Endothelial cell of umbilical vein (primary cell): ENCODE data around the gene NUP205. TPM values are rescaled to one million over a fixed set of nuclear protein-coding genes. Genes with fewer than 3 reads are reported as not detected.

Experiments used
- BruUV-seq: library from RNA; stranded (reverse); fragments of 400-500 nt; replicated peaks from 2 replicates; lab custom pipeline; 2021; lab: Mats Ljungman, UMichigan
- CTCF ChIA-PET: fragments of 300-600, 350-600 bp; sonication (Branson Sonifier 250); formaldehyde crosslinking; loops from one replicate; lab custom pipeline; 2021; ENCODE audit warnings: antibody characterized with exemption, inconsistent platforms; lab: Charles Lee
- POLR2A ChIA-PET: fragments of 300-600, 350-600 bp; sonication (Branson Sonifier 250); formaldehyde crosslinking; loops from one replicate; lab custom pipeline; 2021; ENCODE audit warnings: antibody characterized with exemption, inconsistent platforms; lab: Charles Lee
- DNase-seq: peaks from one replicate; pipeline ENCODE4 v3.0.0-alpha.2; 2011; ENCODE audit warnings: low read depth, low spot score
- FAIRE-seq: peaks from 2 replicates; lab custom pipeline; 2011; peaks lifted over from hg19 to GRCh38; lab: Jason Lieb, UNC
- H2AFZ ChIP-seq: 2 replicates; pipeline ENCODE4 v1.6.0; 2012; ENCODE audit warnings: low read depth, low read length, control low read depth, inconsistent platforms
- H3K27ac ChIP-seq: 2 replicates; pipeline ENCODE4 v1.5.1; 2011; ENCODE audit warnings: low read depth, mild to moderate bottlenecking, control low read depth, low read length, moderate library complexity; ENCODE audit not compliant: insufficient read depth
- H3K27me3 ChIP-seq, 2 experiments: 2 replicates each; pipeline versions ENCODE4 v1.6.0 to v1.6.1; 2011; ENCODE audit warnings: low read length in 2 of 2, mixed read lengths in 1 of 2; ENCODE audit not compliant: control insufficient read depth in 2 of 2, insufficient read depth in 2 of 2
- H3K36me3 ChIP-seq, 2 experiments: 2 replicates in 1 of 2; 3 replicates in 1 of 2; pipeline ENCODE4 v1.5.1; 2011; ENCODE audit warnings: low read length in 2 of 2, mild to moderate bottlenecking in 1 of 2, moderate library complexity in 1 of 2; ENCODE audit not compliant: control insufficient read depth in 2 of 2, insufficient read depth in 2 of 2; ENCODE audit errors: extremely low read depth in 1 of 2
- H3K4me1 ChIP-seq: 3 replicates; pipeline ENCODE4 v1.5.1; 2011; ENCODE audit warnings: mild to moderate bottlenecking, low read length; ENCODE audit not compliant: control insufficient read depth, insufficient read depth; ENCODE audit errors: extremely low read depth
- H3K4me2 ChIP-seq: 2 replicates; pipeline ENCODE4 v1.6.1; 2011; ENCODE audit warnings: low read length, control low read depth, mixed read lengths; ENCODE audit not compliant: insufficient read depth
- H3K4me3 ChIP-seq, 3 experiments: fragments of 200-600 bp in 1 of 3; sonication (generic), shearing (Covaris generic) in 1 of 3; replicated peaks in 1 of 3; 2 replicates each; pipeline ENCODE4 v1.5.1; 2011 to 2016; ENCODE audit warnings: control low read depth in 3 of 3, low read length in 3 of 3, mild to moderate bottlenecking in 2 of 3, inconsistent platforms in 1 of 3, low read depth in 1 of 3, moderate library complexity in 1 of 3; ENCODE audit not compliant: insufficient read depth in 1 of 3
- H3K79me2 ChIP-seq: 2 replicates; pipeline ENCODE4 v1.6.0; 2012; ENCODE audit warnings: low read length, inconsistent platforms; ENCODE audit not compliant: control insufficient read depth, insufficient read depth
- H3K9ac ChIP-seq: replicated peaks from 2 replicates; pipeline ENCODE3; 2011; ENCODE audit warnings: low read length, control low read depth; ENCODE audit not compliant: insufficient read depth; ENCODE audit errors: extremely low read depth
- H3K9me1 ChIP-seq: replicated peaks from 3 replicates; pipeline ENCODE4 v1.6.0; 2011; ENCODE audit warnings: mild to moderate bottlenecking, low read length; ENCODE audit not compliant: control insufficient read depth, insufficient read depth; ENCODE audit errors: extremely low read depth
- H3K9me3 ChIP-seq: replicated peaks from 2 replicates; pipeline ENCODE4 v1.5.1; 2012; ENCODE audit warnings: low read length, inconsistent platforms; ENCODE audit not compliant: control insufficient read depth, insufficient read depth
- H4K20me1 ChIP-seq: replicated peaks from 2 replicates; pipeline ENCODE3; 2011; ENCODE audit warnings: mild to moderate bottlenecking, low read length; ENCODE audit not compliant: control insufficient read depth, insufficient read depth; ENCODE audit errors: extremely low read depth
- EZH2 ChIP-seq: IDR thresholded peaks from 2 replicates; pipeline ENCODE4 v1.6.1; 2012; ENCODE audit warnings: borderline replicate concordance, low read depth, mild to moderate bottlenecking, moderate library complexity, low read length, inconsistent platforms; ENCODE audit not compliant: severe bottlenecking
- FOS ChIP-seq: IDR thresholded peaks from 2 replicates; pipeline ENCODE4 v1.6.1; 2011; ENCODE audit warnings: mild to moderate bottlenecking, low read length, moderate library complexity, borderline replicate concordance; ENCODE audit not compliant: insufficient read depth
- GATA2 ChIP-seq: IDR thresholded peaks from 2 replicates; pipeline ENCODE4 v1.7.0; 2011; ENCODE audit warnings: low read depth, mild to moderate bottlenecking, moderate library complexity, mixed read lengths, low read length; ENCODE audit not compliant: insufficient read length, insufficient read depth
- JUN ChIP-seq: IDR thresholded peaks from 2 replicates; pipeline ENCODE4 v1.6.1; 2011; ENCODE audit warnings: borderline replicate concordance, low read depth; ENCODE audit not compliant: insufficient read length, insufficient read depth
- MAX ChIP-seq: IDR thresholded peaks from 2 replicates; pipeline ENCODE4 v1.6.1; 2011; ENCODE audit not compliant: insufficient read depth, insufficient read length
- MYC ChIP-seq: IDR thresholded peaks from one replicate; pipeline ENCODE4 v1.6.1; 2011; ENCODE audit warnings: mild to moderate bottlenecking, low read depth, low read length
- POLR2A ChIP-seq: IDR thresholded peaks from 2 replicates; pipeline ENCODE4 v1.6.1; 2012; ENCODE audit warnings: low read depth, mild to moderate bottlenecking, control low read depth, low read length
- POLR2AphosphoS5 ChIP-seq: IDR thresholded peaks from 2 replicates; pipeline ENCODE4 v1.6.1; 2012; ENCODE audit warnings: low read depth, mild to moderate bottlenecking, control low read depth, low read length, moderate library complexity; ENCODE audit not compliant: insufficient read depth
- dilution Hi-C: fragments of 300-500 bp; cut with MboI; formaldehyde crosslinking; loops from one replicate; pipeline ENCODE4 v1.15.0; 2019; ENCODE audit warnings: low sequenced_read_pairs; ENCODE audit not compliant: extremely low pct_ligation_motif_present
- intact Hi-C: fragments of 100-400 bp; cut with micrococcal nuclease; formaldehyde crosslinking; loops from one replicate; pipeline ENCODE4 v1.10.0; 2022
- polyA plus RNA-seq, 4 experiments: library from polyadenylated mRNA; depleted of rRNA in 3 of 4; stranded (reverse) in 3 of 4; unstranded in 1 of 4; fragments of >200 nt; gene quantifications; 2 replicates each; pipeline versions ENCODE4 v1.2.1 to v1.2.3, GENCODE V29; 2011 to 2012; ENCODE audit warnings: missing spikeins in 1 of 4
- total RNA-seq: library from RNA; stranded (reverse); gene quantifications from 2 replicates; pipeline ENCODE4 v1.2.3, GENCODE V29; 2021
- TF ChIP-seq, protein P1 (sequence below), 2 donors: IDR thresholded peaks; 1 replicate in 1 of 2; 2 replicates in 1 of 2; pipeline ENCODE4 v1.5.1; 2011; ENCODE audit warnings: low read length in 2 of 2, mild to moderate bottlenecking in 2 of 2, moderate library complexity in 2 of 2, control low read depth in 1 of 2, inconsistent platforms in 1 of 2, low read depth in 1 of 2; ENCODE audit not compliant: insufficient read depth in 1 of 2; ENCODE audit errors: extremely low read depth in 1 of 2

Gene NUP205
- total and polyA plus RNA-seq, 2 donors (not counting 3 experiments of a cell fraction or from before 2014, with no cell fraction given): 48.8 to 81.3 TPM

- no peak for TF ChIP-seq POLR2A
- no peak for TF ChIP-seq POLR2AphosphoS5
- no peak for TF ChIP-seq GATA2
- TF ChIP-seq, protein P1, sequence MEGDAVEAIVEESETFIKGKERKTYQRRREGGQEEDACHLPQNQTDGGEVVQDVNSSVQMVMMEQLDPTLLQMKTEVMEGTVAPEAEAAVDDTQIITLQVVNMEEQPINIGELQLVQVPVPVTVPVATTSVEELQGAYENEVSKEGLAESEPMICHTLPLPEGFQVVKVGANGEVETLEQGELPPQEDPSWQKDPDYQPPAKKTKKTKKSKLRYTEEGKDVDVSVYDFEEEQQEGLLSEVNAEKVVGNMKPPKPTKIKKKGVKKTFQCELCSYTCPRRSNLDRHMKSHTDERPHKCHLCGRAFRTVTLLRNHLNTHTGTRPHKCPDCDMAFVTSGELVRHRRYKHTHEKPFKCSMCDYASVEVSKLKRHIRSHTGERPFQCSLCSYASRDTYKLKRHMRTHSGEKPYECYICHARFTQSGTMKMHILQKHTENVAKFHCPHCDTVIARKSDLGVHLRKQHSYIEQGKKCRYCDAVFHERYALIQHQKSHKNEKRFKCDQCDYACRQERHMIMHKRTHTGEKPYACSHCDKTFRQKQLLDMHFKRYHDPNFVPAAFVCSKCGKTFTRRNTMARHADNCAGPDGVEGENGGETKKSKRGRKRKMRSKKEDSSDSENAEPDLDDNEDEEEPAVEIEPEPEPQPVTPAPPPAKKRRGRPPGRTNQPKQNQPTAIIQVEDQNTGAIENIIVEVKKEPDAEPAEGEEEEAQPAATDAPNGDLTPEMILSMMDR (IDR thresholded peaks at IDR 0.05; ENCODE audit: extremely low read depth in 1 of 2, insufficient read depth in 1 of 2, low read depth in 1 of 2, low read length in 2 of 2): no peak
- TF ChIP-seq JUN: no peak
- TF ChIP-seq FOS: no peak
- no peak for TF ChIP-seq MYC
- TF ChIP-seq MAX: no peak
- TF ChIP-seq EZH2: no peak
- peaks cover 19% of the 10 kb centered on the region for H3K4me1 ChIP-seq
- H2AFZ ChIP-seq: peak overlapping the region; percentile 81
- peak; percentile 45 for DNase-seq
- H3K36me3 ChIP-seq: no peaks in the 10 kb centered on the region
- H3K9me1 ChIP-seq: no peaks in the 10 kb centered on the region
- H3K27me3 ChIP-seq: no peaks in the 10 kb centered on the region
- POLR2A ChIA-PET: no interaction called here
- BruUV-seq: TSS peak; percentile 60
- no peaks in the 10 kb centered on the region for H3K9me3 ChIP-seq
- H3K9ac ChIP-seq: peak overlapping the region; percentile 71
- H3K79me2 ChIP-seq: peaks cover 40% of the 10 kb centered on the region
- peak overlapping the region; percentile 98 for H3K4me2 ChIP-seq
- peak overlapping the region; percentile 6 for H3K27ac ChIP-seq
- FAIRE-seq: no peak
- intact Hi-C loops (loop anchor here (1.0 to 5.0 kb wide), 5 partner anchors 47 to 298 kb away; partner anchors contain the start of genes NUP205, STMP1 and WDR91), dilution Hi-C loops (no loop called here)
- peaks cover 3% of the 10 kb centered on the region for H4K20me1 ChIP-seq
- CTCF ChIA-PET: interaction anchor here (0.9 to 1.5 kb wide), 5 partner anchors 9 to 237 kb away, joined by 3 to 13 read pairs (median 3); no protein-coding TSS in a partner anchor
- peak overlapping the region; percentile 40 to 92 (median 85) for H3K4me3 ChIP-seq
Observed at GRCh38 chr7:135510592-135511183, 47.0 kb upstream of the NUP205 start.
